Stimulated activated CD8-positive, alpha-beta memory T cell treated with anti-CD3 and anti-CD28 coated beads, Interleukin-4, amount 100 ng/mL, for 1 hour (primary cell): ENCODE measurements around the gene TSHZ3.

Source experiments
- DNase-seq, 2 donors: peaks; one replicate each; pipeline ENCODE4 v3.0.0-alpha.2; 2020; ENCODE audit warnings: low read depth in 2 of 2, low spot score in 1 of 2

TSHZ3 gene

DNA sequence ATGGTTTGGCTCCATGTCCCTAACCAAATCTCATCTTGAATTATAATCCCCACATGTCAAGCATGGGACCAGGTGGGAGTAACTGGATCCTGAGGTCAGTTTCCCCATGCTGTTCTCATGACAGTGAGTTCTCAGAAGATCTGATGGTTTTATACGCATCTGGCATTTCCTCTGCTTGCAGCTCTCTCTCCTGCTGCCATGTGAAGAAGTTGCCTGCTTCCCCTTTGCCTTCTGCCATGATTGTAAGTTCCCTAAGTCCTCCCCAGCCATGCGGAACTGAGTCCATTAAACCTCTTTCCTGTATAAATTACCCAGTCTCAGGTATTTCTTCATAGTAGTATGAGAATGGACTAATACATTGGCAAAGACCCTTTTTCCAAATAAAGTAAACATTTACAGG is 96.8 kb downstream of the TSHZ3 start:
- no peak for DNase-seq

DNA sequence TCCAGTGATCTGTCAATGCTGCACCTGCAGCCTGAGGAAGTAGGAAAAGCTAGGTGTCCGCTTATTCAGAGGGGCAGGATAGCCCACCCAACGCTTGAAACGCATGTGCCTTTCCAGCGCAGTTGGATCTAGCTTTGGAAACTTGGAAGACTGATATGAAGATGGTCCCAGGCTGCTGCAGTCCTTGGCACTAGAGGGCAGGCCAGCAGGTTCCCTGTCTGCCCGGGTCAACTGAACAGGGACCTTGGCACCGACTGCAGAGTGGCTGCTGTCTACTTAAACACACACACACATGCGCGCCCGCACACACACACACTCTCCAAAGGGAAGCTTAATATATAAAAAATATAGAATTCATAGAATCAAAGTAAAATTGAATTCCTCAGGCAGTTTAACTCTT is 100.0 kb downstream of the TSHZ3 start:
- DNase-seq = no peak

DNA sequence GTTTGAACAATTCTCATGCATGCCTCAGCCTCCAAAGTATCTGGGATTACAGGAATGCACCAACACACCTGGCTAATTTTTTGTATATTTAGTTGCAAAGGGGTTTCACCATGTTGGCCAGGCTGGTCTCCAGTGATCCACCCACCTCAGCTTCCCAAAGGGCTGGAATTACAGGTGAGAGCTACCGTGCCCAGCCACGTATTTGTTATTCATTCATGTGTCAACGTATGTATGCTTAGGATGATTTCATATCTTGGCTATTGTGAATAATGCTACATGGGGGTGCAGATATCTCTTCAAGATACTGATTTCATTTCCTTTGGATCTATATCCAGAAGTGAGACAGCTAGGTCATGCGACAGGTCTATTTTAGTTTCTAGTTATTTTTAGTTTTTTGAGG is 113.4 kb downstream of the TSHZ3 start:
- no peak for DNase-seq

DNA sequence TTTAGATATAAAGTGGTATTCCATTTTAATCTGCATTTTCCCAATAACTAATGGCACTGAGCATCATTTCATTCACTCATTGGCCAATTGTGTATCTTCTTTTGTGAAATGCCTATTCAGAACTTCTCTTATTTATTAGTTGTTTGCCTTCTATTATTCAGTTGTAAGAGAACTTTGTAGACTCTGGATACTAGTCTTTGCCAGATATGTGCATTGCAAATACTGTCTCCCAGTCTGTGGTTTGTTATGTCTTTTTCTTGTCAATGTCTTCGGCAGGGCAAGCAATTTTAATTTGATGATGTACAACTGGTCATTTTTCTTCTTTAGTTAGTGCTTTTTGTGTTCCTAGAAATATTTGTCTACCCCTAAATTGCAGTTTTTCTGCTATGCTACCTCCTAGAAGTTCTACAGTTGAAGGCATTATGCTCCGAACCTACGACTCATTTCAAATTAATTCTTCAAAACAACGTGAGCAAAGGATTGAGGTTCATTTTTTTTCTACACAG is 115.9 kb downstream of the TSHZ3 start:
- DNase-seq = no peak

DNA sequence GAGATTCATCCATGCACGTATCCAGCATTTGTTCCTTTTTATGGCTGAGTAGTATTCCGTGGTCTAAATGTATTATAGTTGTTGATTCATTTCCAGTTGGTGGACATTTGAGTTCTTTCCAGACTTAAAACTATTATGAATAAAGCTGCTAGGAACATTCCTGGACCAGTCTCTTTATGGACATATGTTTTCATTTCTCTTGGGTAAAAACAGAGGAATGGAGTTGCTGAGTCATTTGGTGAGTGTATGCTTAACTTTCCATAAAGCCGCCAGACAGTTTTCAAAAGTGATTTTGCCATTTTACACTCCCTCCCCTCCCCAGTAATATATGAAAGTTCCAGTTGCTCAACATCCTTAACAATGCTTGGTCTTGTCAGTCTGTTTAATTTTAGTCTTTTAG is 116.4 kb downstream of the TSHZ3 start:
- no peak for DNase-seq

DNA sequence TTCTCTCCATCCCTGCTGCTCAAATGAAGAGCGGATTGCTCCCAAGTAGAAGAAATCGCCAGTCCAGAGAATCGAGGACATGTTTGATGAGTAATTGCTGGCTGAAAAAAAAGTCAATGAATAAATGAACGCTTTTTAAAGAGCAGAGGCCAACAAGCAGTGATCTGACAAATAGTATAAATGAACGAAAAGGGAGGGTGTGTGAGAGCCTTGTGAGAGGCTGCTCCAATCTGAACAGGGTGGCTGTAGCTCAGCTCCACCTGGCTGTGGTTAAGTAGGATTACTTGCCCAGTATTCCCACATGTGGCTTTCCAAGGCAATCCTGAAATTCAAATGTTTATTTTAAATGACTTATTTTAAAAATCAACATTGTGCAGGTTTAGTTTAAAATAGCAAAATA is 117.1 kb downstream of the TSHZ3 start:
- no peak for DNase-seq

DNA sequence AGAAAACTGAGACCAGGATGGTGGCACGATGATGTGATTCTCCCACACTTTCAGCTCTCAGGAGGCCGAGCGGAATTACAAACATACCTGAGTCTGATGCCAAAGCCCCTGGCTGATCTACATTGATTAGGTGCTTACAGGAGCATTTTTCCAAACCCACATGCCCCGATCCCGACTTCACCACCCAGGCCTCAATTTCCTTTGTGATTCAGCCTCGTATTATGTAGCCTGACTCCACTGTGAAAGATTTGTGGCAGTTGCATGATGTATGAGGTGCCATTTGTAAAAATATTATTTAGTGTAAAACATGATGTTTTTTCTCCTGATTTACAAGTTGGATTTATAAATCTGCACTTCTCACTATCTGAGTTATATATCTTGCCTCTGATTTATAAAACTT is 118.0 kb downstream of the TSHZ3 start:
- no peak for DNase-seq

DNA sequence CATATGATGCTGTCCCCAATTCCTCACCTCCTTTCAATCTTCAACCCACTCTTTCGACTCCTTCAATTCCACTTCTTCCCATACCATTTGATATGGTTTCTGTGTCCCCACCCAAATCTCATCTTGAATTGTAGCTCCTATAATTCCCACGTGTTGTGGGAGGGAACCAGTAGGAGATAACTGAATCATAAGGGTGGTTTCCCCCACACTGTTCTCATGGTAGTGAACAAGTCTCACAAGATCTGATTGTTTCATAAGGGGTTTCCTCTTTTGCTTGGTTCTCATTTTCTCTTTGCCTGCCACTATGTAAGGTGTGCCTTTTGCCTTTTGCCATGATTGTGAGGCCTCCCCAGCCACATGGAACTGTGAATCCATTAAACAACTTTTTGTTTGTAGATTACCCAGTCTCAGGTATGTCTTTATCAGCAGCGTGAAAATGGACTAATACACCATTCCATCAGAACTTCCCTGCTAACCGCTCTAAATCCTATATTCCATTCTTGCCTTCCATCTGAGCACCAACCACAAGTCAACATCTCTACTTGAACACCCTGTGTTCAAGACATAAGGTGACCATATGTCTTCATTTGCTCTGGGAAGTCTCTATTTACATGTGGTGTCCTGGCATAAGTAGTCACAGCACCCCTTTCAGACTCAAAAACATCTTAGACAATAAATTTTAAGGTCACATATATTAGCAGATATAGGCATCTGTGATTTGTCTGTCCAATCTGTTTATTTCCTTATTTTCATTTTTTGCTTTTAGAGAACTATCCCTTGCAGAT is 122.9 kb downstream of the TSHZ3 start:
- DNase-seq = no peak
